GM06990 (cell line): ENCODE results near the gene EEF2KMT.
"Not testable (repeated sequence)": the region's sequence is repeated elsewhere in the genome, so short reads cannot be mapped to it uniquely, and the experiment has no call there.

ENCODE experiments used
- DNase-seq: peaks from one replicate; pipeline ENCODE4 v3.0.0-alpha.2; 2011; ENCODE audit not compliant: insufficient read length; ENCODE audit errors: extremely low read depth
- H3K27me3 ChIP-seq: replicated peaks from 2 replicates; pipeline ENCODE4 v1.6.0; 2011; ENCODE audit warnings: low read length; ENCODE audit not compliant: control insufficient read depth, insufficient read depth
- H3K36me3 ChIP-seq: 2 replicates; pipeline ENCODE4 v1.5.1; 2011; ENCODE audit warnings: low read length; ENCODE audit not compliant: control insufficient read depth, insufficient read depth
- H3K4me3 ChIP-seq: replicated peaks from 2 replicates; pipeline ENCODE4 v1.5.1; 2011; ENCODE audit warnings: low read depth, mild to moderate bottlenecking, control low read depth, low read length
- TF ChIP-seq, protein P1 (sequence below): IDR thresholded peaks from 2 replicates; pipeline ENCODE4 v1.5.1; 2011; ENCODE audit warnings: low read length, control low read depth, mild to moderate bottlenecking, inconsistent platforms; ENCODE audit not compliant: insufficient read depth, poor library complexity, severe bottlenecking

Gene EEF2KMT

GRCh38 chr16:5097470-5098220 is at the start of gene EEF2KMT:
EEF2KMT (minus strand) TSS chr16:5097795; CDS start chr16:5097739, 56 bp downstream.
- peak within 1 kb of the TSS; percentile 75 for H3K4me3 ChIP-seq

GRCh38 chr16:5144621-5144956 is 47.0 kb upstream of the EEF2KMT start:
- not testable (repeated sequence) for H3K36me3 ChIP-seq, H3K27me3 ChIP-seq, H3K4me3 ChIP-seq, DNase-seq

More at GRCh38 chr16:5097470-5098220, at the start of gene EEF2KMT:
- H3K27me3 ChIP-seq, H3K36me3 ChIP-seq: not testable (repeated sequence)
- DNase-seq = peak; percentile 91

DNA sequence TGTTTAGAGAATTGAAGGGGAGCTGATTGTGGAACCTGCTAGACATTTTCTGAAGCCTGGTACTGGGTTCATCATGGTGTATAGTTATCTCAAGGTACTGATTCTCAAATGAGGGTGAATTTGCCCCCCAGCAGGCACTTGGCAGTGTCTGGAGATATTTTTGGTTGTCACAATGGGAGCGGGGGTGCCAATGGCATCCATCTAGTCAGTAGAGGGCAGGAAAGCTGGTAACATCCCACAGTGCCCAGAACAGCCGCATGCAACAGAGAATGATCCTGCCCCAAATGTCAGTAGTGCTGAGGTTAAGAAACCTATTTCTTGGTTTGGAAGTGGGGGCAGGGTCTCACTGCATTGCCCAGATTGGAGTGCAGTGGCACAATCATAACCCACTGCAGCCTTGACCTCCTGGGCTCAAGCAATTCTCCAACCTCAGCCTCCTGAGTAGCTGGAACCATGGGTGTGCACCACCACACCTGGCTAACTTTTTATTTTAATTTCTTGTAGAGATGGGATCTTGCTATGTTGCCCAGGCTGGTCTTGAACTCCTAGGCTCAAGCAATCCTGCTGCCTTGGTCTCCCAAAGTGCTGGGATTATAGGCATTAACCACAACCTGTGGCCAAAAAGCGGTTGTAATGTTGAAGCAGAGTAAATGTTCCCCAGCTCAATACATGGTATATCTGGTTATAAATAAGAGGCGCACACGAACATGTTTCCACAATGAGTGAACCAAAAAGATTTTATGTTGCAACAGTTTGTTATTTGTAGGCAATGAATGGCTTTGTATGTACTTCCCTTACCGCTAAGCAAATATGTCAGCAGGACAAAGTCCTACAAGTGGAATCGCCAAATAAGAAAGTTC is 46.4 kb upstream of the EEF2KMT start:
- no peak for DNase-seq
- Histone ChIP-seq H3K36me3 (no peaks in the 10 kb centered on the region), H3K4me3 (no peak overlapping the region), H3K27me3 (no peaks in the 10 kb centered on the region; the same call in 1 of the 2 replicates)
- TF ChIP-seq, protein P1, sequence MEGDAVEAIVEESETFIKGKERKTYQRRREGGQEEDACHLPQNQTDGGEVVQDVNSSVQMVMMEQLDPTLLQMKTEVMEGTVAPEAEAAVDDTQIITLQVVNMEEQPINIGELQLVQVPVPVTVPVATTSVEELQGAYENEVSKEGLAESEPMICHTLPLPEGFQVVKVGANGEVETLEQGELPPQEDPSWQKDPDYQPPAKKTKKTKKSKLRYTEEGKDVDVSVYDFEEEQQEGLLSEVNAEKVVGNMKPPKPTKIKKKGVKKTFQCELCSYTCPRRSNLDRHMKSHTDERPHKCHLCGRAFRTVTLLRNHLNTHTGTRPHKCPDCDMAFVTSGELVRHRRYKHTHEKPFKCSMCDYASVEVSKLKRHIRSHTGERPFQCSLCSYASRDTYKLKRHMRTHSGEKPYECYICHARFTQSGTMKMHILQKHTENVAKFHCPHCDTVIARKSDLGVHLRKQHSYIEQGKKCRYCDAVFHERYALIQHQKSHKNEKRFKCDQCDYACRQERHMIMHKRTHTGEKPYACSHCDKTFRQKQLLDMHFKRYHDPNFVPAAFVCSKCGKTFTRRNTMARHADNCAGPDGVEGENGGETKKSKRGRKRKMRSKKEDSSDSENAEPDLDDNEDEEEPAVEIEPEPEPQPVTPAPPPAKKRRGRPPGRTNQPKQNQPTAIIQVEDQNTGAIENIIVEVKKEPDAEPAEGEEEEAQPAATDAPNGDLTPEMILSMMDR = no peak

- not testable (repeated sequence) for H3K36me3 ChIP-seq, H3K4me3 ChIP-seq, DNase-seq, H3K27me3 ChIP-seq
Measured at GRCh38 chr16:5140151-5140550, 42.6 kb upstream of the EEF2KMT start.

GRCh38 chr16:5134739-5135452 is 37.3 kb upstream of the EEF2KMT start:
- not testable (repeated sequence) for H3K27me3 ChIP-seq, DNase-seq, H3K36me3 ChIP-seq, H3K4me3 ChIP-seq

GRCh38 chr16:5132915-5133600 is 35.5 kb upstream of the EEF2KMT start:
- DNase-seq, H3K27me3 ChIP-seq, H3K36me3 ChIP-seq, H3K4me3 ChIP-seq: not testable (repeated sequence)

- not testable (repeated sequence) for H3K4me3 ChIP-seq, DNase-seq
Measured at GRCh38 chr16:5131467-5132004, 33.9 kb upstream of the EEF2KMT start.

DNA sequence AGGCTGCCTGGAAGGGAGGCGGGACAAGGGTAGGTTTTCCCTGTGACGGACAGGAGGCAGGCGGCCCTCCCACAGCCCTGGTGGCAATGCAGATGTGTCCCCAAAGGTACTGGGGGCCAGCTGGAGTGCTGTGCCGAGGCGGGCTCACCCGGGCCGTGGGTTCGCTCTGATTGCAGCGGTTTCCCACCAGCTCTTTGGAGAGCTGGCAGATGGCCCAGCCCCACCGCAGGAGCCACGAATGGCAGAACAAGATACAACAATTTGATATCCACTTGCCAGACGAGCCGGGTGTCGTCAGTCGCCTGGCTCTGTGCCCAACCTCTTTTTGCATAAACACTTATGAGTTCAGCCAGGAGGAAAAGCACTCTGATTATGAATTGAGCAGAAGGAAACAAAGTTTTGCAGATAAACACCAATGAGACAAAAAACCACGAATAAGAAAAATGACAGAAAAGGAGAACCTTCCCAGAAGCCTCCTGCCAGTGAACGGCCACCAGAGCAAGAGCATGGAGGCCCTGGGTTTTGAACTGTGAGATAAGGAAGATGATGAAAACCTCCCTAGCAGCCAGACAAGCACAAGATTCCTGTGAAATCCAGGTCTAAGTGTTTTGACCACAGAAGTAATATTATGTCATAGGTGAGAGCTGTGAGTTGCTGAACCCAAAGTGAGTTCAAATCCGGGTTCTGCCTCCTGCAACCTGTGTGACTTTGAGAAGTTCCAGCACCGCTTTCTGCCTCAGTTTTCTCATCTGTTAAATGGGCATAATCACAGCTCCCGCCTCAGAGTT is 19.9 kb upstream of the EEF2KMT start:
- peak; percentile 35 for DNase-seq
- H3K4me3 ChIP-seq, H3K27me3 ChIP-seq, H3K36me3 ChIP-seq: not testable (repeated sequence)

More at GRCh38 chr16:5131467-5132004, 33.9 kb upstream of the EEF2KMT start:
- not testable (repeated sequence) for H3K36me3 ChIP-seq, H3K27me3 ChIP-seq

DNA sequence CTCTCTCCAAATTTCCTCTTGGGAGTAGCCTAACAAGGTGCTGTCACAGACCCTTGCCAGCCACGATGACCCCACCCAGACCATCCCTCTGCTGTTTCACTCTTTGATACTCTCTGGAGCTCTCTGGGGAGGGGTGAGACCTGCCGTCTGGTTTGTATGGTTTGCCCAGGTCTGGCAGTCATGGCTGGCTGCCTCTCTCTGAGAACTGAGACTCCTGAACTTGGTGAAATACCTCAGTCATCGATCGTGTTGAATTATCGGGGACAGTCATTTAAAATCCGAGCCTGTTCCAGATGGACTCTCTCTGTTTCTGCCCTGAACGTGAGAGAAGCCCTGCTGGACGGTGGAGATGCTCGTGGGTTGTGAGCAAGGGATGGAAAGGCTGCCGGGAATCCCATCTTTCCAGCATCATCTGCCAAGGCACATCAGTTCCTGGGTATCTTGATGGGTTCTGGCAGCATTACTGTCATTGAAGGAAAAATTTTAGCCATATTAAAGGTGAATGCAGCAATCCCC is 19.2 kb upstream of the EEF2KMT start:
- not testable (repeated sequence) for H3K36me3 ChIP-seq, H3K4me3 ChIP-seq, H3K27me3 ChIP-seq, DNase-seq

DNA sequence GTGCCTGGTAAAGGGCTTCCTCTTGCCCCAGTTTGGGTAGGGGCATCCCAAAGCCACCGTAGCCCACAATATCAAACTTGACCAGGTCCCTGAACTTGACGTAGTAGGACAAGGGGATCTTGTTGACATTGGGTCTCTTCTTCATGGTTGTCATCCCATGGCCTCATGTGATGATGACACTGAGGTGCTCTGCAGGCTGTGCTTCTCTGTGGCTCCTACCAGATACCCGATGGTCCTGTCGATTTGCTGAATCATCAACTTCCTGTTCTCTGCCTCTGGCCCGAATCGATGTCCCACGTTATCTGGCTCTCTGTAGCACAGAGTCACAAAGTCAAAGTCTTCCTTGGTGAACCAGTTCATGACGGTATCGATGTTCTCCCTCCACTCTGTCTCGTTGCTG is 13.3 kb upstream of the EEF2KMT start:
- DNase-seq, H3K36me3 ChIP-seq, H3K4me3 ChIP-seq, H3K27me3 ChIP-seq: not testable (repeated sequence)
